SHP77 (cell line): ENCODE data around the gene DYNC1I1.

Experiments used
- DNase-seq, 2 experiments: peaks; one replicate each; lab custom pipeline; 2025; lab: John Stamatoyannopoulos, UW

DYNC1I1 gene

GRCh38 chr7:95793658-95794057, 21.3 kb downstream of the DYNC1I1 start:
- no peak for DNase-seq

- DNase-seq: no peak
These were observed 22.7 kb downstream of the DYNC1I1 start for GRCh38 chr7:95794917-95795515.

DNA sequence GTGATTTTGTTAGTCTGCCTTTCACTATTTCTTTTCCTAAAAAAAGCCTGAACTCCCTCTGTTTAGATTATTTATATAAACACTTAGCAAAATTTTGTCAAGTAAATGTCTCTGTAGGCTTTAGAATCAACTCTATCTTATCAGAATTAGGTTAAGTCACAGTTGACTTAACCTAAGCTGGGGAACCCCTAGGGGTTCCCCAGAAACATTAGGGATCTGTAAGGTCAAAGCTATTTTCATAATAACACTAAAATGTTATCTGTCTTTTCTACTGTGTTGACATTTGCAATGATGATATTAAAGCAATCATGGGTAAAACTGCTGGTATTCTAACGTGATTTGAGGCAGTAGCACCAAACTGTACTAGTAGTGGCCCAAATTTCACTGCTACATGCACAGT, 24.3 kb downstream of the DYNC1I1 start:
- no peak for DNase-seq

DNA sequence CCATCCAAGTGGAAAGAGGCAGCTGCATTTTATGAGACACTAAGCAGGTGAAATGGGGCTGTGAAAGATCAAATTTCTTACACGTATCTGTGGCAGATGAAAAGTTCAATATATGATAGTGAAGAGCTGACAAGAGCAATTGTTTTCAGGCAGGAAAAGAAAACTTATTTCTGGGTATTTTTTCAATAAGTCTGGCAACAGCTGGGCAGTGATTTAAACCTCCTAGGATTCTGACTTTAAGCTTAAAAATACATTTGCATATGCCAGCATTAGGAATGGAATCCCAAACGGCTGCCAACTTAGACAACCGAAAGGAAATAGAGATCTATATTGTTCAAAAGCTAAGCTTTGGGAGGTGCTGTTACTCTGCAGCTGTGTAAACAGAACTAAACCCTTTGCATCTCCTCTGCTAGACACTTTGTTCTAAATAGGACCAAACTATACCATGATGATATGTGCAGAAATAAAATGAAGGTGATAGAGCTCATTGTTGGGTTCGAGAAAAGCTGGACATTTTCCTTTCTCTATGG, 26.1 kb downstream of the DYNC1I1 start:
- peak; percentile 67 to 75 for DNase-seq

- no peak for DNase-seq
These were observed 28.4 kb downstream of the DYNC1I1 start for GRCh38 chr7:95800787-95801186.

- no peak for DNase-seq
These were observed 29.9 kb downstream of the DYNC1I1 start for GRCh38 chr7:95802270-95802669.

GRCh38 chr7:95804052-95804451, 31.7 kb downstream of the DYNC1I1 start:
- no peak for DNase-seq

DNA sequence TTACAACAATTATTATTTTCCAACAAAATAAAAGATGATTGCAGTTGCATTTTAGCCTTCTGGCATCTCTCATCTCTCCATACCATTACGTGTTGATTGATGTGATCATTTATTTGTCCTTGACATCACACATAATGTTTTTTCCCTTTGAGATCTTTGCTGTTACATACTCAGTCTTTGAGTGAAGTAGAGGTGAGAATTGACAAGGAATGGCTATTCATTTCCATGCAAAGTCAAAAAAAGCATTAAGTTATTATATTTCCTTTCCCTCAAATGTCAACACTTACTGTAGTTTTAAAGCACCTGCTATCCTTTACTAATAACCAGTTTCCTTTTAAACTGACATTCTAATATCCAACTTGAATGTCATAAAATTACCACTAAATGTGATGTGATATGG, 33.6 kb downstream of the DYNC1I1 start:
- DNase-seq: no peak

DNA sequence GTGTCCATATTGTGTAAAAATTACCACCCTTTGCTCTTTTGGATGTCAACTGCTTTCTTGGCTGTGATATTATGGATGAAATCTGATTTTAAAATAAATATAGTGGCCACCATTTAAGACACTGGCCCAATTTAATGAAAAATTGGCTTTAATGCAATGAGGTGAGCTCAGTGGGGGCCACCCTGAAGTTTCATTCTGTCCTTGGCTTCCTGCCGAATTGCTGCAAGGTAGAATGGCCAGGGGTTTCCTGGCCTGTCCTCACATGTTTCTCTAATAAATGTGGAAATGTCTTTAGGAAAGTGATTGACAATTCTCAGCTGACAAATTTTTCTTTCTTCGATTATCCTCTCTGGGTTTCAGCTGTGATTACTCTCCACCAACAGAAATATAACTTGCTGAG, 36.0 kb downstream of the DYNC1I1 start:
- no peak for DNase-seq

DNA sequence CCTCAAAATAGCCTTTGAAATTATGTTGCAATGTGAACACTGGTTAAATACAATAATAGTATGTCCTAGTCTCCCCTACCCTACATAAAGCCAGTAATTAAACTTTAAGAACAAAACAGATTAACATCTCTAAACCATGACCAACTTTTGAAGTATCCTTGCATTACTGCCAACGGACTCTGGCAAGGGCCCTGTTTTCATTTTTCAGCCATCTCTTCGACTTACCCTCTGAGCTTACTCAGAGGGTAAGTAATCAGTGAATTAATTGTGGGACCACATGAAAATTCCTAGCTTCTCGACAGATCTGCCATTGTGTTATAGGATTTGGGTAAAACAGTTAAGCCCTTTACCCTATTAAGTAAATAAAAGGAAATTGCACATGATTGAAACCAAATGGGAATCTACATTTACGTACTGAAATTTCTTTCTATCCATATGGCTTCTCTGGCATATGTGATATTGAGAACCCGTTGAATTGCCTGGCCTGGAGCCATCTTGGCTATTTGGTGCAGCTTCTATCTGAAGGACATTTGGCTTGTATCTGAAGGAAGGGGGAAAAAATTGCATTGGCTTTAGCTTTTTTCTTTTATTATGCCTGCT, 39.6 kb downstream of the DYNC1I1 start:
- DNase-seq: no peak

- no peak for DNase-seq
These were observed 42.4 kb downstream of the DYNC1I1 start for GRCh38 chr7:95814721-95815120.

GRCh38 chr7:95817866-95818640, 45.7 kb downstream of the DYNC1I1 start:
- DNase-seq: no peak

GRCh38 chr7:95820778-95821177, 48.4 kb downstream of the DYNC1I1 start:
- DNase-seq: no peak

- DNase-seq: no peak
These were observed 50.4 kb downstream of the DYNC1I1 start for GRCh38 chr7:95822717-95823116.

- no peak for DNase-seq
These were observed 52.3 kb downstream of the DYNC1I1 start for GRCh38 chr7:95824616-95825015.

- no peak for DNase-seq
These were observed 56.8 kb downstream of the DYNC1I1 start for GRCh38 chr7:95828824-95829790.

- DNase-seq: no peak
These were observed 68.9 kb downstream of the DYNC1I1 start for GRCh38 chr7:95840953-95841950.

DNA sequence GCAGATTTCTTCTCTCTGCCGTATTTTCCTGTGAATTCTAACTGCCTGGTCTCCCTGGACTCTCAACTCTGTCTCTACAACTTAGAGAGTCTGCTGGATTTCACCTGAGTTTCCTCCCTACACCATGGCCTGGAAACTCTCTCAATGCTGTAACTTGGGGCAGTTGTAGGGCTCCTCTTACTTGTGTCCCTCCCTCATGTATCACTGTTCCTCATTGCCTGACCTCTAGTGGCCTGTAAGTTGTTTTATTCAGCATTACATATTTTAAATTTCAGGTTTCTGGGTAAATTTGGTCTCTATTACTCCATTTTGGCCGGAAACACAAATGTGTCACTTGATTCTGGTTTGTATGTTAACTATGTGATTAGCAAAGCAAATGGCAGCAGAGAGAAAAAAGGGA, 70.9 kb downstream of the DYNC1I1 start:
- no peak for DNase-seq

GRCh38 chr7:95845007-95845406, 72.7 kb downstream of the DYNC1I1 start:
- DNase-seq: no peak

DNA sequence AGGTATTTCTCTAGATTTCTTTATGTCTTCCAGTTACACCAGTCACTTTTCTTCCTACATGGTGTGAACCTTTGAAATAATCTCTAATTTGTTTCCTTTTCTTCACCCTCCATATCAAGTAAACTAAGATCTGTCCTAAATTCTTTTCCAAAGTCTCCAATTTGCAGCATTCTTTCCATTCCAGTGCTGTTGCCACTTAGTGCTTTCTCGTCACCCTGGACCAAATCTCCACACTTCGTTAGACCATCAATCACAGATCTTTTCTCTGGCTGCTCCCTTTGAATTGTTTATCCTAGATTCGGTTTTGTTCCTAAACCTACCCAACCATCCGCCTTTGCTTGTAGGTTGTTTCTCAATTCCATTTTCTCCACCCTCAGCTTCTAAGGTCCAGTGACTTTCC, 74.7 kb downstream of the DYNC1I1 start:
- no peak for DNase-seq

GRCh38 chr7:95859429-95859828, 87.1 kb downstream of the DYNC1I1 start:
- peak in 1 of 2 experiments; percentile 3 for DNase-seq
